Measurements from ENCODE around the gene IKZF4. TPM values are rescaled to one million over a fixed set of nuclear protein-coding genes. Genes with fewer than 3 reads are reported as not detected.

Gene IKZF4
- total and polyA plus RNA-seq, 2 donors (not counting 1 experiment from before 2014, with no cell fraction given) = 2.0 to 3.2 TPM

- Histone ChIP-seq H3K9ac (ENCODE audit: insufficient read depth, low read length) (no peak overlapping the region), H3K4me1 (ENCODE audit: control insufficient read depth, extremely low read depth, insufficient read depth, low read length) (no peaks in the 10 kb centered on the region), H3K27me3 (ENCODE audit: control insufficient read depth, insufficient read depth, low read length) (peaks cover 26% of the 10 kb centered on the region), H3K4me3 (replicated peaks in 1 of 4; ENCODE audit: control extremely low read depth in 1 of 4, insufficient read depth in 1 of 4, low read depth in 3 of 4, low read length in 4 of 4) (no peak overlapping the region), H2AFZ (ENCODE audit: low read length) (no peak overlapping the region), H3K27ac (ENCODE audit: insufficient read depth, low read length) (no peak overlapping the region), H3K79me2 (ENCODE audit: control insufficient read depth, insufficient read depth, low read length) (no peaks in the 10 kb centered on the region), H3K4me2 (ENCODE audit: extremely low read depth, insufficient read depth, low read length) (no peak overlapping the region), H3K9me3 (ENCODE audit: control insufficient read depth, insufficient read depth, low read depth, low read length) (no peaks in the 10 kb centered on the region), H4K20me1 (ENCODE audit: control insufficient read depth, extremely low read depth, insufficient read depth, low read length) (no peaks in the 10 kb centered on the region), H3K36me3 (ENCODE audit: control insufficient read depth, insufficient read depth, low read length) (no peaks in the 10 kb centered on the region)
- no peak for DNase-seq (ENCODE audit: low read depth in 2 of 2)
- no peak for TF ChIP-seq EZH2 (IDR thresholded peaks at IDR 0.05; ENCODE audit: low read length, missing control alignments)
- TF ChIP-seq CTCF (conservative IDR thresholded peaks at IDR 0.05 in 1 of 2, IDR thresholded peaks at IDR 0.05 in 1 of 2; ENCODE audit: low read depth in 1 of 2, low read length in 2 of 2) = peak; percentile 13 to 47
Measured at GRCh38 chr12:56084958-56085543, 64.2 kb downstream of the IKZF4 start.

GRCh38 chr12:56086096-56086495 is 65.3 kb downstream of the IKZF4 start:
- H3K4me3 ChIP-seq (replicated peaks in 1 of 4; ENCODE audit: control extremely low read depth in 1 of 4, insufficient read depth in 1 of 4, low read depth in 3 of 4, low read length in 4 of 4) = no peak overlapping the region
- H3K27ac ChIP-seq (ENCODE audit: insufficient read depth, low read length) = no peak overlapping the region
- H3K9ac ChIP-seq (ENCODE audit: insufficient read depth, low read length) = no peak overlapping the region
- no peak for DNase-seq (ENCODE audit: low read depth in 2 of 2)
- no peaks in the 10 kb centered on the region for H3K4me1 ChIP-seq (ENCODE audit: control insufficient read depth, extremely low read depth, insufficient read depth, low read length)
- H3K9me3 ChIP-seq (ENCODE audit: control insufficient read depth, insufficient read depth, low read depth, low read length) = no peaks in the 10 kb centered on the region
- no peak for TF ChIP-seq EZH2 (IDR thresholded peaks at IDR 0.05; ENCODE audit: low read length, missing control alignments)
- no peak for TF ChIP-seq CTCF (conservative IDR thresholded peaks at IDR 0.05 in 1 of 2, IDR thresholded peaks at IDR 0.05 in 1 of 2; ENCODE audit: low read depth in 1 of 2, low read length in 2 of 2)
- no peak overlapping the region for H2AFZ ChIP-seq (ENCODE audit: low read length)
- H3K4me2 ChIP-seq (ENCODE audit: extremely low read depth, insufficient read depth, low read length) = no peak overlapping the region
- H3K27me3 ChIP-seq (ENCODE audit: control insufficient read depth, insufficient read depth, low read length) = peaks cover 23% of the 10 kb centered on the region
- no peaks in the 10 kb centered on the region for H4K20me1 ChIP-seq (ENCODE audit: control insufficient read depth, extremely low read depth, insufficient read depth, low read length)
- H3K79me2 ChIP-seq (ENCODE audit: control insufficient read depth, insufficient read depth, low read length) = no peaks in the 10 kb centered on the region
- no peaks in the 10 kb centered on the region for H3K36me3 ChIP-seq (ENCODE audit: control insufficient read depth, insufficient read depth, low read length)

GRCh38 chr12:56086608-56087007 is 65.8 kb downstream of the IKZF4 start:
- peaks cover 18% of the 10 kb centered on the region for H3K27me3 ChIP-seq (ENCODE audit: control insufficient read depth, insufficient read depth, low read length)
- H2AFZ ChIP-seq (ENCODE audit: low read length) = no peak overlapping the region
- peak in 1 of 2 donors; percentile 13 for DNase-seq (ENCODE audit: low read depth in 2 of 2)
- H3K4me1 ChIP-seq (ENCODE audit: control insufficient read depth, extremely low read depth, insufficient read depth, low read length) = no peaks in the 10 kb centered on the region
- H3K36me3 ChIP-seq (ENCODE audit: control insufficient read depth, insufficient read depth, low read length) = no peaks in the 10 kb centered on the region
- TF ChIP-seq EZH2 (IDR thresholded peaks at IDR 0.05; ENCODE audit: low read length, missing control alignments) = no peak
- TF ChIP-seq CTCF (conservative IDR thresholded peaks at IDR 0.05 in 1 of 2, IDR thresholded peaks at IDR 0.05 in 1 of 2; ENCODE audit: low read depth in 1 of 2, low read length in 2 of 2) = no peak
- H3K9ac ChIP-seq (ENCODE audit: insufficient read depth, low read length) = no peak overlapping the region
- no peaks in the 10 kb centered on the region for H3K79me2 ChIP-seq (ENCODE audit: control insufficient read depth, insufficient read depth, low read length)
- no peak overlapping the region for H3K4me2 ChIP-seq (ENCODE audit: extremely low read depth, insufficient read depth, low read length)
- H3K4me3 ChIP-seq (replicated peaks in 1 of 4; ENCODE audit: control extremely low read depth in 1 of 4, insufficient read depth in 1 of 4, low read depth in 3 of 4, low read length in 4 of 4) = no peak overlapping the region
- H3K9me3 ChIP-seq (ENCODE audit: control insufficient read depth, insufficient read depth, low read depth, low read length) = no peaks in the 10 kb centered on the region
- H4K20me1 ChIP-seq (ENCODE audit: control insufficient read depth, extremely low read depth, insufficient read depth, low read length) = no peaks in the 10 kb centered on the region
- H3K27ac ChIP-seq (ENCODE audit: insufficient read depth, low read length) = no peak overlapping the region
